CD4-positive, alpha-beta memory T cell (primary cell): ENCODE measurements around the gene KRTAP4-16. TPM values are rescaled to one million over a fixed set of nuclear protein-coding genes. Genes with fewer than 3 reads are reported as not detected.
"Not testable (repeated sequence)": the region's sequence is repeated elsewhere in the genome, so short reads cannot be mapped to it uniquely, and the experiment has no call there.

Experiments
- CTCF ChIA-PET: fragments of 350-600 bp; sonication (Branson Sonifier 250); formaldehyde crosslinking; loops from one replicate; lab custom pipeline; 2021; ENCODE audit warnings: inconsistent platforms; ENCODE audit not compliant: partially characterized antibody; lab: Charles Lee
- POLR2A ChIA-PET: fragments of 350-600 bp; sonication (Branson Sonifier 250); formaldehyde crosslinking; loops from one replicate; lab custom pipeline; 2021; ENCODE audit not compliant: partially characterized antibody; lab: Charles Lee
- DNase-seq, 5 donors: peaks; one replicate each; pipeline versions ENCODE4 v3.0.0 to v3.0.0-alpha.2; 2020 to 2022; ENCODE audit warnings: mixed read lengths in 1 of 5
- H3K27ac ChIP-seq: one replicate; pipeline ENCODE4 v1.7.0; 2013; ENCODE audit warnings: low read depth, low read length
- H3K27me3 ChIP-seq: 2 replicates; pipeline ENCODE4 v1.7.0; 2013; ENCODE audit warnings: mild to moderate bottlenecking, low read length, moderate library complexity; ENCODE audit not compliant: insufficient read depth
- H3K36me3 ChIP-seq: 2 replicates; pipeline ENCODE4 v1.7.0; 2013; ENCODE audit warnings: mild to moderate bottlenecking, low read length, moderate library complexity; ENCODE audit not compliant: insufficient read depth
- H3K4me1 ChIP-seq: 2 replicates; pipeline ENCODE4 v1.7.0; 2013; ENCODE audit warnings: mild to moderate bottlenecking, low read length, moderate library complexity; ENCODE audit not compliant: insufficient read depth
- H3K4me3 ChIP-seq, 2 donors: one replicate each; pipeline ENCODE4 v1.7.0; 2013; ENCODE audit warnings: low read length in 2 of 2, mild to moderate bottlenecking in 1 of 2
- H3K9me3 ChIP-seq, 2 donors: one replicate each; pipeline ENCODE4 v1.7.0; 2013; ENCODE audit warnings: low read length in 2 of 2, control low read depth in 1 of 2; ENCODE audit not compliant: control insufficient read depth in 1 of 2
- H3K27ac Mint-ChIP-seq, 7 donors: one replicate each; pipeline ENCODE4 v1.8.0; 2020 to 2021; ENCODE audit warnings: mixed read lengths in 7 of 7, mild to moderate bottlenecking in 6 of 7, inconsistent platforms in 3 of 7, moderate library complexity in 3 of 7
- H3K27me3 Mint-ChIP-seq, 2 donors: one replicate each; pipeline ENCODE4 v1.8.0; 2020 to 2021; ENCODE audit warnings: mixed read lengths in 2 of 2
- H3K36me3 Mint-ChIP-seq, 2 donors: one replicate each; pipeline ENCODE4 v1.8.0; 2020 to 2021; ENCODE audit warnings: mixed read lengths in 2 of 2, inconsistent platforms in 1 of 2, mild to moderate bottlenecking in 1 of 2
- H3K4me1 Mint-ChIP-seq, 4 donors: one replicate each; pipeline ENCODE4 v1.8.0; 2020 to 2021; ENCODE audit warnings: mixed read lengths in 4 of 4, mild to moderate bottlenecking in 1 of 4
- H3K4me3 Mint-ChIP-seq, 8 donors: one replicate each; pipeline ENCODE4 v1.8.0; 2020 to 2021; ENCODE audit warnings: mixed read lengths in 8 of 8, mild to moderate bottlenecking in 7 of 8, moderate library complexity in 6 of 8, inconsistent platforms in 3 of 8
- H3K9me3 Mint-ChIP-seq, 8 donors: one replicate each; pipeline ENCODE4 v1.8.0; 2020 to 2021; ENCODE audit warnings: mixed read lengths in 8 of 8, mild to moderate bottlenecking in 5 of 8, inconsistent platforms in 3 of 8, moderate library complexity in 1 of 8
- intact Hi-C: fragments of 100-400 bp; cut with micrococcal nuclease; formaldehyde crosslinking; loops from one replicate; pipeline ENCODE4 v1.15.1; 2023
- polyA plus RNA-seq, 2 donors: library from polyadenylated mRNA; unstranded; fragments of 300-500 nt; fragmentation: Illumina TruSeq; gene quantifications; one replicate each; pipeline ENCODE4 v1.2.3, GENCODE V29; 2021
- total RNA-seq, 2 experiments: library from RNA; stranded (reverse); gene quantifications; one replicate each; pipeline ENCODE4 v1.2.3, GENCODE V29; 2021

Gene KRTAP4-16
- total and polyA plus RNA-seq, 4 experiments from 2014 or later = not detected

DNA sequence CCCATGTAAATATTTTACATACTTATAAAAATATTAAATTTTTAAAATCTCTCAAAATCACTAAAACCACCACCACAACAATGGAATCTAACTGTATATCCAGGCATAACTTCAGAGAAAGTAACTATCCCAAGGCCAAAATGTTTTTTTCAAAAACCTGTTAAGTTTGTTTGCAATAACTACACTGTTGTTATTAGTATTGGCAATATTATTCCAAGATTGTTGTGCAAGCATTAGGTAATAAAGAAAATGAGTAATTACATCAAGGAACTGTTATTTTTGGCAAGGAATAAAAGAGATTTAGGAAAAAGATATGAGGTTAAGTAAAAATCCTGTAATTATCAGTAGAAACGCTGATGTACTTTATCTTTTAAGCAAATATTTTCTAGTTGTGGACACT lies 25.4 kb upstream of the KRTAP4-16 start:
- Mint-ChIP-seq H3K27ac (no peak overlapping the region), H3K36me3 (no peaks in the 10 kb centered on the region), H3K4me3 (no peak overlapping the region), H3K9me3 (peaks cover 0 to 7% (median 3%) of the 10 kb centered on the region in 8 donors), H3K4me1 (peaks cover 11 to 93% (median 58%) of the 10 kb centered on the region in 4 donors), H3K27me3 (no peaks in the 10 kb centered on the region)
- Histone ChIP-seq H3K36me3 (no peaks in the 10 kb centered on the region), H3K9me3 (no peaks in the 10 kb centered on the region), H3K27me3 (no peaks in the 10 kb centered on the region), H3K27ac (no peak overlapping the region), H3K4me1 (peaks cover 47% of the 10 kb centered on the region), H3K4me3 (no peak overlapping the region)
- ChIA-PET POLR2A (no interaction called here), CTCF (interaction anchor here (1.6 kb wide), 1 partner anchor 195 kb away, joined by 5 read pairs; no protein-coding TSS in a partner anchor)
- intact Hi-C loops = loop anchor here (5.0 kb wide), 1 partner anchor 180 kb away; the partner anchor contains the start of gene KRTAP16-1
- DNase-seq = no peak

DNA sequence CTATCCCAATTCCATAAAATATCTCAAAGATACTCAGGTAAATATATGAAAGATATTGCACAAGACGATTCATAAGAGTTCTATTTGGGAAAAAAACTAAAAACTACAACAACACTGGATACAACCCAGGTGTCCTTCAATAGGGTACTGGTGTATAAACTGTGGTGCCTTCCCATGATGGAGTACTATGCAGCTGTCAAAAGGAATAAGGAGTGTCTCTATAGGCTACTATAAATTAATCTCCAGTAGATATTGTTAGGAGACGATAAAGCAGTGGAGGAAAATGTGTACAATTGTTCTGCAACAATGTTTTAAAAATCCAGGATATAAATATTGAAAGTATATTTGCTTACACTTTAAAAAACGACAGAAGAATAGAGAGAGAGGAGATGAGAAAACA lies 24.4 kb upstream of the KRTAP4-16 start:
- no peak for DNase-seq
- intact Hi-C loops = loop anchor here (5.0 kb wide), 1 partner anchor 181 kb away; the partner anchor contains the start of gene KRTAP16-1

DNA sequence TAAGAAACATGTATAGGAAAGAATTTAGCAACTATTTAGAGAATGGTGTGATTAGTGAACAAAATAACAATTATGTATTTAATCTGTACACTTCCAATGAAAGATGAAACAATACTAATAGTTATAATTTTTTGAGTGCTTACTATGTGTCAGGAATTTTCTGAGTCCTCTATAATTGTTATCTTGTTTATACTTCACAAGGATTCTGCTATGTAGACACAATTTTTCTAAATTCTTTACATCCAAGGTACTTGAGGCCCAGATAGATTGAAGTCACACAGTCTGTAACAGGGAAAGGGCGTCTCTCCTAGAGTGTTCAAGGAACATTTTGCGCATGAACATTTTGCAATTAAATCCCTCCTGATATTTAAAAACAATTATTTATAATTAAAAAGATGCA lies 23.1 kb upstream of the KRTAP4-16 start:
- Mint-ChIP-seq H3K27ac (peak overlapping the region in 1 of 7 donors; percentile 93), H3K4me1 (peaks cover 11 to 88% (median 53%) of the 10 kb centered on the region in 4 donors), H3K4me3 (peak overlapping the region in 3 of 8 donors; percentile 44 to 87 (median 51)), H3K36me3 (no peaks in the 10 kb centered on the region), H3K9me3 (peaks cover 0 to 7% (median 4%) of the 10 kb centered on the region in 8 donors), H3K27me3 (no peaks in the 10 kb centered on the region)
- H3K4me3 ChIP-seq = no peak overlapping the region
- H3K27me3 ChIP-seq = no peaks in the 10 kb centered on the region
- no peak for DNase-seq
- POLR2A ChIA-PET = interaction anchor here (1.2 kb wide), 1 partner anchor 9 kb away, joined by 3 read pairs; no protein-coding TSS in a partner anchor
- H3K36me3 ChIP-seq = no peaks in the 10 kb centered on the region
- H3K27ac ChIP-seq = no peak overlapping the region
- no peaks in the 10 kb centered on the region for H3K9me3 ChIP-seq
- CTCF ChIA-PET = no interaction called here
- peaks cover 52% of the 10 kb centered on the region for H3K4me1 ChIP-seq
- intact Hi-C loops = loop anchor here (5.0 kb wide), 1 partner anchor 182 kb away; the partner anchor contains the start of gene KRTAP16-1

More for the DNA sequence above, 24.4 kb upstream of the KRTAP4-16 start:
- H3K4me1 Mint-ChIP-seq = peaks cover 11 to 91% (median 51%) of the 10 kb centered on the region in 4 donors
- no peaks in the 10 kb centered on the region for H3K27me3 Mint-ChIP-seq
- peaks cover 47% of the 10 kb centered on the region for H3K4me1 ChIP-seq
- POLR2A ChIA-PET = interaction anchor here (0.7 kb wide), 1 partner anchor 207 kb away, joined by 3 read pairs; no protein-coding TSS in a partner anchor
- H3K9me3 ChIP-seq = no peaks in the 10 kb centered on the region
- H3K36me3 ChIP-seq = no peaks in the 10 kb centered on the region
- no peaks in the 10 kb centered on the region for H3K27me3 ChIP-seq
- CTCF ChIA-PET = interaction anchor here (1.6 kb wide), 1 partner anchor 196 kb away, joined by 5 read pairs; no protein-coding TSS in a partner anchor
- no peak overlapping the region for H3K4me3 ChIP-seq
- no peaks in the 10 kb centered on the region for H3K36me3 Mint-ChIP-seq
- H3K4me3 Mint-ChIP-seq = peak overlapping the region in 3 of 8 donors; percentile 39 to 75 (median 71)
- H3K27ac Mint-ChIP-seq = peak overlapping the region in 3 of 7 donors; percentile 43 to 64 (median 59)
- H3K27ac ChIP-seq = no peak overlapping the region
- H3K9me3 Mint-ChIP-seq = peaks cover 0 to 7% (median 3%) of the 10 kb centered on the region in 8 donors

DNA sequence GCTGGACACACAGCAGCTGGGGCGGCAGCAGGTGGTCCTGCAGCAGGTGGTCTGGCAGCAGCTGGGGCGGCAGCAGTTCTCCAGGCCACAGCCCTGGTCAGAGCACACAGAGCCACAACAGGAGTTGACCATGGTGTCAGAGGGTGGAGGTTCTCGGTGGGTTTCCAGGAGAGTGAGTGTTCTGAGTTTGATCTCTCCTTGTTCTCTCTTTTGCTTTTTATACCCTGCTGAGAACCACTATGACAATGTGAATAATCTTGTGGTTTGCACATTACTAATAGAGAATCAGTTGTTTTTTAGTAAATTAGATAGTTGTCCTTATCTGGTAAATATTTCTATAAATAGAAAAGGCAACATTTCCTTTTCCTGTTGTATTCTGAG lies 22.0 kb upstream of the KRTAP4-16 start, which contains the start of gene KRTAP4-12:
TSS of gene KRTAP4-12 (minus strand) at position 192 of the 381 bp plus-strand sequence. CDS start at position 132, 60 bp downstream.
- H3K4me3 ChIP-seq, H3K27me3 ChIP-seq, DNase-seq, H3K27me3 Mint-ChIP-seq, H3K9me3 ChIP-seq, intact Hi-C loops, H3K36me3 Mint-ChIP-seq, H3K27ac ChIP-seq, H3K9me3 Mint-ChIP-seq, H3K36me3 ChIP-seq: not testable (repeated sequence)
- POLR2A ChIA-PET = interaction anchor here (1.2 kb wide), 1 partner anchor 10 kb away, joined by 3 read pairs; no protein-coding TSS in a partner anchor
- H3K27ac Mint-ChIP-seq = peak within 1 kb of the TSS in 6 of 7 donors; percentile 2 to 91 (median 74)
- peak within 1 kb of the TSS in 7 of 8 donors; percentile 64 to 87 (median 73) for H3K4me3 Mint-ChIP-seq
- H3K4me1 ChIP-seq = peaks cover 57% of the 10 kb centered on the region
- CTCF ChIA-PET = interaction anchor here (0.7 to 1.0 kb wide), 2 partner anchors 163 to 199 kb away, joined by 3 to 6 read pairs; no protein-coding TSS in a partner anchor
- peaks cover 13 to 82% (median 50%) of the 10 kb centered on the region in 4 donors for H3K4me1 Mint-ChIP-seq

DNA sequence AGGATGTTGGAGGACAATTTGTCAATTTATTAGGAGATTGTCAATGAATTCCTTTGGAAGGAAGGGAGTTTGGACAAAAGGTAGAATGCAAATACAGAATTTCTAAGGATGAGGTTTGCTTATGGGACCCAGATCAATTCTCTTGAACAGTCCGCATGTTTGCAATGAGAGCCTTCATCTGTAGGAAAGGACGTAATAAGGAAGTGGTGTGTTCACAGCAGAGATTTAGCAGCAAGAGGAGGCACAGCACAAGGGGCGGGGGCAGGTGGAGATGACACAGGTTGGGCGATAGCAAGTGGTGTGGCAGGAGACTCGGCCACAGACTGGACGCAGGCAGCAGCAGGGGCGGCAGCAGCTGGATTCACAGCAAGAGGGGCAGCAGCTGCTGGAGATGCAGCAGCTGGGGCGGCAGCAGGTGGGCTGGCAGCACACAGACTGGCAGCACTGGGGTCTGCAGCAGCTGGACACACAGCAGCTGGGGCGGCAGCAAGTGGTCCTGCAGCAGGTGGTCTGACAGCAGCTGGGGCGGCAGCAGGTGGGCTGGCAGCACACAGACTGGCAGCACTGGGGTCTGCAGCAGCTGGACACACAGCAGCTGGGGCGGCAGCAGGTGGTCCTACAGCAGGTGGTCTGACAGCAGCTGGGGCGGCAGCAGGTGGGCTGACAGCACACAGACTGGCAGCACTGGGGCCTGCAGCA lies 21.4 kb upstream of the KRTAP4-16 start:
- intact Hi-C loops, H3K36me3 Mint-ChIP-seq, H3K36me3 ChIP-seq, H3K27ac ChIP-seq, H3K9me3 ChIP-seq, DNase-seq, H3K27me3 Mint-ChIP-seq, H3K4me3 ChIP-seq, H3K27me3 ChIP-seq, H3K9me3 Mint-ChIP-seq: not testable (repeated sequence)
- ChIA-PET CTCF (interaction anchor here (0.7 to 1.0 kb wide), 2 partner anchors 163 to 199 kb away, joined by 3 to 6 read pairs; no protein-coding TSS in a partner anchor), POLR2A (interaction anchor here (1.2 to 1.5 kb wide), 2 partner anchors 10 kb away, joined by 3 to 4 read pairs; no protein-coding TSS in a partner anchor)
- Mint-ChIP-seq H3K4me1 (peaks cover 13 to 81% (median 48%) of the 10 kb centered on the region in 4 donors), H3K27ac (peak overlapping the region in 6 of 7 donors; percentile 2 to 91 (median 64)), H3K4me3 (peak overlapping the region in 7 of 8 donors; percentile 64 to 87 (median 73))
- peaks cover 57% of the 10 kb centered on the region for H3K4me1 ChIP-seq

DNA sequence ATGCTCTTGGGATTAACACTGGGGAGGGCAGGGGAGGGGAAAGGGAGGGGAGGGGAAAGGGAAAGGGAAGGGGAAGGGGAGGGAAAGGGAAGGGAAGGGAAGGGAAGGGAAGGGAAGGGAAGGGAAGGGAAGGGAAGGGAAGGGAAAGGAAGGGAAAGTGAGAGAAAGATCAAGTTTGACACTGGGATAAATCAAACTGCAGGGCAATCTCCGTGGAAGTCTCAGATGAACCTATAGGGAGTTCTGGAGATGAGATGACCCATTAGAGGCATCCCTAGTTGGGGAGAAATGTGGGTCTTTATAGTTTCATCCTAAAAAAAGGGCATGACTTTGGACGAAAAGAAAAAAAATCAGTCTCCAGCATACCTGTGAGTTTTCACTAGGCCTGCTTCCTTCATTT lies 19.7 kb upstream of the KRTAP4-16 start:
- ChIA-PET POLR2A (interaction anchor here (1.1 to 1.5 kb wide), 3 partner anchors 10 to 187 kb away, joined by 4 to 6 read pairs (median 4); partner anchors contain the start of gene KRTAP16-1), CTCF (interaction anchor here (1.2 to 1.6 kb wide), 2 partner anchors 201 to 427 kb away, joined by 3 to 9 read pairs; no protein-coding TSS in a partner anchor)
- H3K9me3 Mint-ChIP-seq = peaks cover 0 to 7% (median under 1%) of the 10 kb centered on the region in 8 donors
- H3K4me1 ChIP-seq = peaks cover 54% of the 10 kb centered on the region
- H3K36me3 ChIP-seq = no peaks in the 10 kb centered on the region
- no peak overlapping the region for H3K4me3 Mint-ChIP-seq
- no peak overlapping the region for H3K27ac ChIP-seq
- H3K36me3 Mint-ChIP-seq = no peaks in the 10 kb centered on the region
- intact Hi-C loops = loop anchor here (2.0 kb wide), 3 partner anchors 201 to 427 kb away; no protein-coding TSS in a partner anchor
- H3K27me3 Mint-ChIP-seq = peaks cover 2 to 4% of the 10 kb centered on the region in 2 donors
- H3K27ac Mint-ChIP-seq = peak overlapping the region in 1 of 7 donors; percentile 12
- H3K9me3 ChIP-seq = no peaks in the 10 kb centered on the region
- peaks cover 13 to 68% (median 50%) of the 10 kb centered on the region in 4 donors for H3K4me1 Mint-ChIP-seq
- no peaks in the 10 kb centered on the region for H3K27me3 ChIP-seq
- H3K4me3 ChIP-seq = no peak overlapping the region
- DNase-seq = no peak
